ENCODE measurements around the gene UGDH.
"Not testable (repeated sequence)": the region's sequence is repeated elsewhere in the genome, so short reads cannot be mapped to it uniquely, and the experiment has no call there.

Gene UGDH

GRCh38 chr4:39528061-39528465 is 824 bp upstream of the UGDH start:
- DNase-seq = peak in 1 of 2 donors; percentile 85

GRCh38 chr4:39526765-39527295 is 409 bp downstream of the UGDH start:
- DNase-seq = peak; percentile 9 to 22

GRCh38 chr4:39525822-39526690 is 1.2 kb downstream of the UGDH start:
- no peak for DNase-seq

- DNase-seq = no peak
These were observed 2.9 kb downstream of the UGDH start for GRCh38 chr4:39524161-39524957.

GRCh38 chr4:39522068-39522467 is 5.2 kb downstream of the UGDH start:
- no peak for DNase-seq

- DNase-seq = no peak
These were observed 5.9 kb downstream of the UGDH start for GRCh38 chr4:39521253-39521919.

- no peak for DNase-seq
These were observed 8.8 kb downstream of the UGDH start for GRCh38 chr4:39518484-39518883.

- no peak for DNase-seq
These were observed 10.8 kb downstream of the UGDH start for GRCh38 chr4:39516407-39516966.

GRCh38 chr4:39515669-39516401 is 11.4 kb downstream of the UGDH start:
- DNase-seq = not testable (repeated sequence)

- no peak for DNase-seq
These were observed 12.3 kb downstream of the UGDH start for GRCh38 chr4:39514888-39515401.

GRCh38 chr4:39514266-39514665 is 13.0 kb downstream of the UGDH start:
- not testable (repeated sequence) for DNase-seq

GRCh38 chr4:39510348-39510929 is 16.8 kb downstream of the UGDH start:
- DNase-seq = no peak

- DNase-seq = no peak
These were observed 21.7 kb downstream of the UGDH start for GRCh38 chr4:39505581-39505980.

GRCh38 chr4:39504538-39504937 is 22.7 kb downstream of the UGDH start:
- no peak for DNase-seq

- not testable (repeated sequence) for DNase-seq
These were observed 24.6 kb downstream of the UGDH start for GRCh38 chr4:39502664-39503035.

GRCh38 chr4:39502019-39502663 is 25.1 kb downstream of the UGDH start:
- no peak for DNase-seq

- DNase-seq = no peak
These were observed 28.6 kb downstream of the UGDH start for GRCh38 chr4:39498727-39499020.

- DNase-seq = no peak
These were observed 29.1 kb downstream of the UGDH start for GRCh38 chr4:39497909-39498726.

GRCh38 chr4:39495446-39496213 is 31.6 kb downstream of the UGDH start:
- DNase-seq = no peak
